Frontal cortex (tissue), 4 donors: ENCODE measurements around the gene CRLF1. TPM values are rescaled to one million over a fixed set of nuclear protein-coding genes. Genes with fewer than 3 reads are reported as not detected.
A peak's percentile ranks its signal among the peaks of the same experiment; 100 is the strongest.
"Not testable (repeated sequence)": the region's sequence is repeated elsewhere in the genome, so short reads cannot be mapped to it uniquely, and the experiment has no call there.

Experiments
- DNase-seq, 2 donors: peaks; one replicate each; pipeline ENCODE4 v3.0.0; 2012; ENCODE audit warnings: low spot score in 2 of 2
- FAIRE-seq: peaks from 2 replicates; lab custom pipeline; 2012; peaks lifted over from hg19 to GRCh38; lab: Jason Lieb, UNC
- total RNA-seq: library from RNA; depleted of rRNA; stranded (reverse); fragments of >200 nt; gene quantifications from one replicate; pipeline ENCODE4 v1.2.3, GENCODE V29; 2014
- donor health status: control.
- donor health status: control.
- donor health status: control.

CRLF1 gene
- total RNA-seq, 1 donor from 2014 or later, result 2.4 TPM

- peak in 1 of 2 donors; percentile 47 for DNase-seq
- FAIRE-seq, result no peak
Observed at GRCh38 chr19:18596752-18597157, 9.8 kb downstream of the CRLF1 start.

- FAIRE-seq, result no peak
Observed at GRCh38 chr19:18595475-18595874, 11.1 kb downstream of the CRLF1 start.

DNA sequence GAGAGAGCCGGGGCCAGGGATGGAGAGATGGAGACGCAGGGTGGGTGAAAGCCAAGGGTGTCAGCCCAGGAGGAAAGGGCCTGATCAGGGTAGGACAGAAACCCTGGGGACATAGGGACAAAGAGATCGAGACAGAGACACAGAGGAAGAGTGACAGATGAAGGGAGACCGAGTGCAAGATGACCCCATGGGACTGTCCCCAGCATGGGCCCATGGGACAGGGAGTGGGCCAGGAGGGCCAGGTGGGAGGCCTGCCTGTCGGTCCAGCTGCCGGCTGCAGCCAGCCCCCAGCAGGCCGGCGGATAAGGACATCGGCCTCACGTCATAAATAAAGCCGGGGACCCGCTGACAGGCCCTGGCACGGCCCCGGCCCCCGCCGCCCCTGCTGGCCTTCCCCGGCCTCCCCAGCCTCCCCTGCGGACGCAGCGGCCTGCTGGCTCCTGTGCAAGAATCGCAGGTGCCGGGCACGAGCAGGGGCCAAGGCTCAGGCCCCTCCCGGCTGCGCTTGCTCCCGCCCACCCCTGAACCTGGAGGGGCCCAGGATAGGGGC, 11.7 kb downstream of the CRLF1 start:
- FAIRE-seq, result no peak
- DNase-seq, result peak in 1 of 2 donors; percentile 60

More at GRCh38 chr19:18595475-18595874, 11.1 kb downstream of the CRLF1 start:
- peak in 1 of 2 donors; percentile 41 for DNase-seq

GRCh38 chr19:18594096-18594823, 12.3 kb downstream of the CRLF1 start:
- FAIRE-seq (no peak), DNase-seq (peak; percentile 90 to 94)

GRCh38 chr19:18593367-18594095, 13.1 kb downstream of the CRLF1 start:
- no peak for FAIRE-seq
- peak in 1 of 2 donors; percentile 40 for DNase-seq

DNA sequence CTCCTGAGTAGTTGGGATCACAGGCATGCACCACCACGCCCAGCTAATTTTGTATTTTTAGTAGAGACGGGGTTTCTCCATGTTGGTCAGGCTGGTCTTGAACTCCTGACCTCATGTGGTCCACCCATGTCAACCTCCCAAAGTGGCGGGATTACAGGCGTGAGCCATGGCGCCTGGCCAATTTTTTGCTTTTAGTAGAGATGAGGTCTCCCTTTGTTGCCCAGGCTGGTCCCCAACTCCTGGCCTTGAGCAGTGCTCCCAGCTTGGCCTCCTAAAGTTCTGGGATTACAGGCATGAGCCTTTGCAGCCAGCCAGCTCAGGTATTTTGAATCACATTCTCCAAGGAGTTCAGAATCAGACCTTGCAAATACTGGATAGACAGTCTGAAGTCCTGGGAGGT, 13.9 kb downstream of the CRLF1 start:
- not testable (repeated sequence) for DNase-seq, FAIRE-seq

DNA sequence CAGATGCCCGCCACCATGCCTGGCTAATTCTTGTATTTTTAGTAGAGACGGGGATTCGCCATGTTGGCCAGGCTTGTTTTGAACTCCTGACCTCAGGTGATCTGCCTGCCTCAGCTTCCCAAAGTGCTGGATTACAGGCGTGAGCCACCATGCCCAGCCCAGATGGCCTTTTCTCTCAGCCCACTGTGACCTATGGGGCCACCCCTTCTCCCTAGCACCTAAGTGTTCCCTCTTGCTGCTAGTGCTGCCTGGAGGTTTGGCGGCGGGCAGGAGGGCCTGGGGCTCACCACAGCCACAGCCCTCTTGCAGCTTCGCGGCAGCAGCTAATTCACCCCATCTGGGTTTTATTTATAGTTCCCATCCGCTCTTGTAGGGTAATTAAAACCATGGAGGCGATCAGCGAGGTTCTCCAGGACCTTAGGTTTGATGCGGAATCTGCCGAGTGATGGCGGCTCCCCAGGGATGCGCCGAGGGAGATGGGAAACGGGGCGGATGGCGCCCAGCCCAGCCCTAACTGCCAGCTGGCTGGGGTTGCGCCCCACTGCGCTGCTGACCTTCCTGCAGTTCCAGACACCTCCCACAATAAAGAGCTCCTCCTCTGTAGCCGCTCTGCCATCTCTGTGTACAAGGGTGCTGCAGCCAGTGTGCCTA, 14.7 kb downstream of the CRLF1 start:
- DNase-seq, result no peak
- no peak for FAIRE-seq

- no peak for FAIRE-seq
- peak; percentile 73 to 75 for DNase-seq
Observed at GRCh38 chr19:18590273-18591272, 16.0 kb downstream of the CRLF1 start.

DNA sequence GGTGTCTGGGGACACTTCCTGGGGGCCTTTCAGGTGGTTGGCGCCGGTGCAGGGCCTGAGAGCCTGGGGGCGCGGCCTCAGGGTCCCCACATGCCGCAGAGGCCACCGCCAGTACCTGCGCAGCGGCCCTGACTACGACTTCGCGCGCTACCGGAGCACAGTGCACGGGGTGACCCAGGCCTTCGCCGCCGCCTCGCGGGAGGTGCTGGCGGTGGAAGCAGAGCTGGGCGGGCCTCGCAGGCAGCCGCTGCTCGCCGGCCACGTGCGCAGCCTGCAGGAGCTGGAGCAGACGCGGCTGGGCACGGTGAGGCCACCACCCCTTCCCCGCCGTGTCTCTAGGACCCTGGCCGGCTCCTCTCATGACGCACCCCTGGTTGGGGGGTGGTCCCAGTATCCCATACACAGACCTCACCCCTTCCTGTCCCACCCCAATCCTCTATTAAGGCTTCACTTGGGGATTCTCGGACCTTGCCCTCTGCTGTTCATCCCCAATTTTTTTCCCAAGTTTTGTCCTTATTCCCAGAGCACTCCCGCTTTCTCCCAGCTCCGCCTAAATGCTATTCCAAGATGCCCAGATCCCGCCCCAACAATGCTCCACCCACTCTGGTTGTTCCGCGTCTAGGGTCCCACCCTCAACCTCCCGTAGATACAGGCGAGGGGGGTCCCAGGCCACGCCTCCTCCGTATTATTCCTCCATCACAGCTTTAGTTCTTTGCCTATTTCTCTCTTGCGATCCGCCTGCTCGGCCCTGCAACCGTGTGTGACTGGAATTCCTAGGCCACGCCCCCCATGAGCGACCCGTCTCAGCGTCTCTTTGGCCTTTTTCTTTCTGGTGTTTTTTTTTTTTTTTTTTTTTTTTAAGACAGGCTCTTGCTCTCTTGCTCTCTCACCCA, 17.0 kb downstream of the CRLF1 start:
- DNase-seq (peak; percentile 43 to 46), FAIRE-seq (no peak)

DNA sequence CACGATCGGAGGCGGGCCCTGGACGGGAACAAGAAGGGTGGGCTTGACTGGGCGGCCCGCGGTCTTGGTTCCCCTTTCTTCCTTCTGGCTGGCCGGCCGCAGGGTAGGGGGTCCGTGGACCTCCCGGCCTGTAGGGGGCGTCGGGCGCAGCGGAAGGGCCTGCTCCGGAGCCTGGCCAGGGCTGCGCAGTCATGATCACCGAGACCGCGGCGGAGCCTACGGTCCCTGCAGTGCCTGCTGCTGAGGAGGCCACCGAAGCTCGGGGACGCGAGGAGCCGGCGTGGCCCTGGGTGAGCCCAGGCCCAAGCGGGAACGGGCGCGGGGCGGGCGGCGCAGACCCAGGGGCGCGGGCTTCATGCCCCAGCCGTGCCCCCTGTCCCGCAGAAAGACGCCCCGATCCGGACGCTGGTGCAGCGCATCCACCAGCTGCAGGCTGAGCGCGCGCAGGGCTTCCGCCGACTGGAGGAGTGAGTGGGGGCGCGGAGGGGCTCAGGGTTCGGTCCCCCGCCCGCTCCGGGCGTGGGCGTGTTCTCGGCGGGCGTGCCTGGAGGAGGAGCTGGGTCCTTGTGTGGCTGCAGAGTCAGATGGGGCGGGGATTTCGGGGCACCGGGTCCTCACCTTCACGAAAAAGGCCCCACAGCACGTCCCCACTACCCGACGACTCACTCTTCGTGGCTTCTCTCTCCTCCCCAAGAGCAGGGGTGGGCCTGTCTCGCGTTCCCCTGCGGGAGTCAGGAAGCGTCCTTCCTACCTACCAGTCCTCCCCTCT, 17.8 kb downstream of the CRLF1 start, which contains the start of gene REX1BD:
REX1BD (plus strand) TSS at position 188 of the 769 bp plus-strand sequence; CDS start at position 192, 4 bp downstream.
- FAIRE-seq, result no peak
- DNase-seq, result peak; percentile 76 to 81

DNA sequence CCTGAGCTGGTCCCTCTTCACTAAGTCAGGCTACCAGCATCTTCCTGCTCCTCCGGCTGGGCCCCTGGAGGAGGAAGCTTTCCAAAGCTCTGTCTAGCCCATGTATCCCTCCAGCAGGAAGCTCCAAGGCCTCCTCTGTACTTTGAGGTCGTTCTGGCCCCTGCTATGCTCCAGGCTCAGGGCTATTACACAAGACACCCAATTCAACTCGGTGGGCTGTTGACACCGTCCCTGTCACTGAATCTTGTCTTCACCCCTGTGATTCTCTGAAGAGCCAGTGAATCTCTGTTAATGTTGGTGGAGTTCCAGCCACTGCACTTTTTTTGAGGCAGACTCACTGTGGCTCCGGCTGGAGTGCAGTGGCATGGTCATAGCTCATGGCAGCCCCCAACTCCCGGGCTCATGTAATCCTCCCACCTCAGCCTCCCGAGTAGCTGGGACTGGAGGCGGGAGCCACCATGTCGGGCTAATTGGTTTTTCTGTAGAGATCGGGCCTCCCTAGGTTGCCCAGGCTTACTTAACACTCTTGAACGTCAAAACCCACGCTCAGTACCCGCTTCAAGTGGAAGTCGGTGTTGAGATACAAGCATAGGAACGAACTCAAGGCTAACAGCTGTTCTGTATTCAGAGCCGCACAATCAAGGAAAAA, 18.5 kb downstream of the CRLF1 start:
- DNase-seq, result no peak
- FAIRE-seq, result no peak

DNA sequence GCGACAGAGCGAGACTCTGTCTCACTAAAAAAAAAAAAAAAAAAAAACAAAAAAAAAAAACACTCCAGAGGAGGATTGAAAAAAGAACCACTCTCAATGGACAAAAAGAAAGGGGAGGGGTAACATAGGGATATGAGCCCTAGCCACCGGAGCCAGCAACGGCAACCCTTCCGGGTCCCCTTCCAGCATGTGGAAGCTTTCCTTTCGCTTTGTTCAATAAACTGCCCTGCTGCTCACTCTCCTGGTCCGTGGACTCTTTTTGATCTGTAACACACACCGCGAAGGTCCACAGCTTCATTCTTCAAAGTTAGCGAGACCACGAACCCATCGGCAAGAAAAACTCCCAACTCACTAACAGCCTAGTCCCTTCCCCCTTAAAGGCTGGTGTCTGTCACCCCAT, 19.0 kb downstream of the CRLF1 start:
- FAIRE-seq (no peak), DNase-seq (no peak)

DNA sequence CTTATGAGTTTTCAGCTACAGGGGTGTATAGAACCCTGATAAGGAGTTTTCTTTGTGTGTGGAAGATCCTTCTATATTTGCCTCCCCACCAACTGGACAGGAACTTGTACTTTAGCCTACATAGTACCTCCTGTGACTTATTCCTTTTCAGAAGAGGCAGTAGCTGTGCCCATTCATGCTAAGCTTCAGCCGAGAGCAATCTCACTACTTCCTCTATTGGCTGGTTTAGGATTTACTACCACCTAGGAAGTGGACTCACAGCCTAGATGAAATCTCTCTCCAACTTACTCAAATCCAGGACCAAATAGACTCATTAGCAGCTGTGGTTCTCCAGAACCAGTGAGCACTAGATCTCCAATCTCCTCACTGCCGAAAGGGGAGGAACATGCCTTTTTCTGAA, 20.3 kb downstream of the CRLF1 start:
- FAIRE-seq (no peak), DNase-seq (no peak)

DNA sequence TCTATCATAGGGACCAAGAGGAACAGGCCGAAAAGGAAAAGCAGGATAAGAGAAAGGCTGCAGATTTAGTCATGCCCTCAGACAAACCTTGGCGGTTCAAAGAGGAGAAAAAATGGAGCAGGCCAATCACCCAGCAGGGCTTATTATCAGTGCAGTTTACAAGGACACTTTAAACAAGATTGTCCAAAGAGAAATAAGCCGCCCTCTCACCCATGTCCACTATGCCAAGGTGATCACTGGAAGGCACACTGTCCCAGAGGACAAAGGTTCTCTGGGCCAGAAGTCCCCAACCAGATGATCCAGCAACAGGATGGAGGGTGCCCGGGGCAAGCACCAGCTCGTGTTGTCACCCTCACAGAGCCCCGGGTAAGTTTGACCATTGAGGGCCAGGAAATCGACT, 26.3 kb downstream of the CRLF1 start:
- FAIRE-seq, result no peak
- no peak for DNase-seq

- FAIRE-seq (no peak), DNase-seq (no peak)
Observed at GRCh38 chr19:18577365-18577914, 29.2 kb downstream of the CRLF1 start.

- FAIRE-seq, result no peak
- no peak for DNase-seq
Observed at GRCh38 chr19:18576383-18576782, 30.2 kb downstream of the CRLF1 start.
